HG03066 (cell line): Measurements from ENCODE around the gene OR2T4.

ENCODE experiments used
- ATAC-seq: cut with Tn5 transposase; IDR thresholded peaks from one replicate; pipeline ENCODE4 v1.9.1; 2021; ENCODE audit warnings: low read depth; ENCODE audit not compliant: unreplicated experiment

OR2T4 gene, protein sequence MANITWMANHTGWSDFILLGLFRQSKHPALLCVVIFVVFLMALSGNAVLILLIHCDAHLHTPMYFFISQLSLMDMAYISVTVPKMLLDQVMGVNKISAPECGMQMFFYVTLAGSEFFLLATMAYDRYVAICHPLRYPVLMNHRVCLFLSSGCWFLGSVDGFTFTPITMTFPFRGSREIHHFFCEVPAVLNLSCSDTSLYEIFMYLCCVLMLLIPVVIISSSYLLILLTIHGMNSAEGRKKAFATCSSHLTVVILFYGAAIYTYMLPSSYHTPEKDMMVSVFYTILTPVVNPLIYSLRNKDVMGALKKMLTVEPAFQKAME

DNA sequence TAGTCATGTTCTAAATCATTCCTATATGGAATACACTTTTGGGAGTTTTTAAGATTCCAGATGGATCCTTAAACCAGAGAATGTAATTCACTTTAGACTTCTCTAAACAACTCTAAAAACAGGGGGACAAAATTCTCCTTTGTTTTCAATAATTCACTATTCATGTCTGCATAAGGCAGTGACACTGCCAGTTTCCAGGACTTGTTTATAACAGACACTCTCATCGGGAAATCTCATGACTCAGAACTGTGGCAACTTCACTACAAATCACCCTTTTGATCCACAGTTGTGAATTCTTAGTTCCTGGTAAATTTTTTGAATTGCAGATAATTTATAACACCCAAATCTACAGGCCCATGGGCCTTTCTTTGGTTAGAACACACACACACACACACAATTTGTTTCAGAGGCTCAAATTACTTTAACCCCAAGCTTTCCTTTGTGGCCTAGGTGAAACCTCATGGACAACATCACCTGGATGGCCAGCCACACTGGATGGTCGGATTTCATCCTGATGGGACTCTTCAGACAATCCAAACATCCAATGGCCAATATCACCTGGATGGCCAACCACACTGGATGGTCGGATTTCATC lies at the start of gene OR2T4:
TSS of gene OR2T4 (plus strand) at position 545 of the 595 bp plus-strand sequence. CDS start at position 545, 0 bp downstream.
- no peak for ATAC-seq

DNA sequence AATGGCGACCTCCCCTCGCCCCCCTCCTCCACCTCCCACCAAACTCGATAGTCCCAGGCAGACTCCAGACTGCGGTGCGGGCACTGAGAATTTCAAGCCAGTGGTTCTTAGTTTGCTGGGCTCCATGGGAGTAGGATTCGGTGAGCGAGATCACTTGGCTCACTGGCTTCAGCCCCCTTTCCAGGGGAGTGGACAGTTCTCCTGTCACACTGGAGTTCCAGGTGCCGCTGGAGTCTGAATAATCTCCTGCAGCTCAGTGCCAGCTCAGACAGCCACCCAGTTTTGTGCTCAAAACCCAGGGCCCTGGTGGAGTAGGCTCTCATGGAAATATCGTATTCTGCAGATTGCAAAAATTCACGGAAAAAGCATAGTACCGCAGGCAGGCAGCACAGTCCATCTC lies 44.7 kb upstream of the OR2T4 start:
- ATAC-seq: no peak

DNA sequence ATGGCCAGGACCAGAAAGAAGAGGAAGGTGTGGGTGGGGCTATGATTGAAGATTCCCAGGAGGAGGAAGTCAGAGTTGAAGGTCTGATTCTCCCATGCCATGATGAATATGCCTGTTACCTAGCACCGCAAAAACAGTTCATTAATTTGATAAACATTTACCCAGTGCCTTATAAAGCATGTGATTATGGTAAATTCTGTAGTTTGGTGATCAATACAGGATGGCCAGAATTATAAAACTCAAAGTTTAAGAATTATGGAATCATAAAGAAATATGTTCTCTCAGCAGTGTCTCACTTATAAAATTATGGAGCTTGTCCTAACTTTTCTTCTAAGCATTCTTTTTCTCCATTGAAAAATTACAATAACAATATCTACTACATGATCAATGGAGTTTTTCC lies 37.0 kb upstream of the OR2T4 start, which contains the start of gene OR2M7:
TSS of gene OR2M7 (minus strand) at position 101 of the 400 bp plus-strand sequence. CDS start at position 101, 0 bp downstream.
- no peak for ATAC-seq

GRCh38 chr1:248343451-248343850 lies 18.0 kb upstream of the OR2T4 start:
- ATAC-seq: no peak

- ATAC-seq: no peak
Observed at GRCh38 chr1:248348475-248348874, 13.0 kb upstream of the OR2T4 start, which contains the start of gene OR14C36. Gene OR14C36 (plus strand): TSS chr1:248348775. CDS start chr1:248348775, 0 bp downstream.

- no peak for ATAC-seq
Observed at GRCh38 chr1:248359415-248359814, 2.0 kb upstream of the OR2T4 start.

- ATAC-seq: no peak
Observed at GRCh38 chr1:248366609-248367008, 5.1 kb downstream of the OR2T4 start.

DNA sequence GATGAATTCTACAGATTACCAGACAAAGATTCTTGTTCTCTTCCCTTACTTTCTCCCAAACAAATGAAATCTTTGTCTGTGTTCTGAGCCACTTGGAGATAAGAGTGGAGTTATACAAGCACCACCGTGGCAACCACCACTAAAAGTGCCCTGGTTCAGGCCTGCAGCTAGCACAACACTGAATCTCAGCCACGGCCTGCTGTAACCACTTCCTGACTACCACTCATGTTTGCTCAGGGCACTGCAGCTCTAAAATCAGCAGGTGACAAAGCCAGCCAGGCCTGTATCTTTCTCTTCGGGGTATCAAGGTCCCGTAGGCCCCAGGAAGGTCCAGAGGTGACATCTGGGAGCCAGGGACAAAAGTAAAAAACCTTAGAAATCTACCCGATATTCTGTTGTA lies 10.9 kb downstream of the OR2T4 start:
- no peak for ATAC-seq

DNA sequence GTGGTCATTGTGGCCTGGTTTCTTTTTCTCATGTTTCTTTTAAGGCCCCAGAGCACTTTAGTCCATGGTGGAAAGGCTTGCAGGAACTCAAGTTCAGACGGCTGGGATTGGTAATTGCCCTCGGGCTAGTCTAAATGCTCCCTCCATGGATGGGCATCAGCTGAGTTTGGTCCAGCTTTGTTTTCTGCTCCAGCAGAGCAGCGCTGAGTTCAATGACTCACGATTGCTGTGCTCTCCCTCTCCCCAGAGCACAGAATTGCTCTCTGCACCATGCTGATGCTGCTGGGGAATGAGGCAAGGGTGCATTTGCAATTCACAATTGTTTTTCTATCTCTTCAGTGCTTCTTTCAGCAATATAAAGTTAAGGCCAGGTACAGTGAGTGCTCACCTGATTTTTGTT lies 12.3 kb downstream of the OR2T4 start:
- ATAC-seq: no peak

DNA sequence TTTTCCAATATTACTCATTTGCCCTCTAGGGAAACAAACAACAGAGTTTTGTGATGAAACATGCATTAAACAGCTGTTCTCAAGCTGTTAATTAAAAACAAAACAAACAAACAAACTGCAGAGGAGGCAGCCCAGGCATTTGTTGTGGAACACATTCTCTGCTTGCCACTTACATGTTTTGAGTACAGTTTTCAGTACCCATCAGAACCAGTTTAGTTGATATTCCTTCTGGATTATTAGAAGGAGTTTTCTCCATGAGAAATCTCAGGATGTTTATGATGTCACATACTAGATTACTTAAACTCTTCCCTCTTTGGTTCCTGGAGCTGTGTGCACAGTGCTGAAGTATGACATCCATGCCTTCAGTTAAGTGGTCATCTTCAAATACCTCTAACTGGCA lies 14.0 kb downstream of the OR2T4 start, which contains the start of gene OR2T6:
TSS of gene OR2T6 (plus strand) at position 301 of the 400 bp plus-strand sequence. CDS start 11,863 bp downstream, outside the sequence.
- no peak for ATAC-seq

GRCh38 chr1:248376916-248377315 lies 15.5 kb downstream of the OR2T4 start:
- no peak for ATAC-seq

DNA sequence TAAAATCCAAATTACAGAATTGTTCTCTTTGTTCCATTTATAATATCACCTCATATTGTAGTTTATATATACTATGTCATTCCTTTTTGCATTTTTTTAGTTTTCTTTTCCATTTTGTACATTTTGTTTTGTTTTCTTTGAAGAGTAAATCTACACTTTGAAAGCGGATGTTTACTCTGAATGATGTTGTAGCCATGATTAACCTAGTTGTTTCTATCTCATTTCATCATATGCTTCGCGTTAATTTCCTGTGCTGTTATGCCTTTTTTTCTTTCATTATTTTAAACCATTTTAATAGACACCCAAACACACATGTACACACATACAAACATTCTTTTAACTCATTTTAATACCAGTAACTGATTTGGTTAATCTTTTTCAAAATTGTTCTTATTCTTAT lies 19.4 kb downstream of the OR2T4 start:
- ATAC-seq: no peak

DNA sequence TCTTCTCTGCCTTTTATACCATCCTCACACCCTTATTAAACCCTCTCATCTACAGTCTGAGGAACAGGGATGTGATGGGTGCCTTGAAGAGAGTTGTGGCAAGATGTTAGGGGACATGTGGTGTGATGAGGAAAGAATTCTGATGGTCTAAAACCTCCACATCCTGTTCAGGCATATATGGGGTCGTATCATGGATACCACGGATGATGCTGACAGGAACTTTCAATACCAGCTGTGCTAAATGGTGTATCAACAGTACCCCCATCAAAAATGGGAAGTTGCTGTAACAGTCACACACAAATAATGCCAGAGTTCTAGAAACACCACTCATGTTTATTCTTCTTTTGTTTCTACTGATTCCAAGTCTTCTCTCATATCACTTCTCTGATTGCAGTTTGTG lies 27.0 kb downstream of the OR2T4 start:
- ATAC-seq: no peak

- ATAC-seq: no peak
Observed at GRCh38 chr1:248393050-248393449, 31.6 kb downstream of the OR2T4 start.

DNA sequence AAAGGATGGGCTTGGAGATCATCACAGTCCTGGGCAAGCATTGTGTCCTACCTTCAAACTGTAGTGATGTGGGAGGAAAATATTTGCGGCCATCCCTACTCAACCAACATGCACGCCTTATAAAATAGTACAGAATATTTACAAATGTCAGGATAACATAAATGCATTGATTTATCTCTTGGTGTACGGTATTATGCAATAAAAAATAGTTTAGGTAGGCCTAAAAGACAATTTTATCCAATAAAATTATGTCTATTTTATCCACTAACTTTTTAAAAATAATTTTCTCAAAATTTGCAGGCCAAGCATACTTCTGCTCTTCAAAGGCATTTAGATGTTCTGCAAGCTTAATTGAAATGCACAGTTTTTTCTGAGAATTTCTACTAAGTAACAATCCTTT lies 41.3 kb downstream of the OR2T4 start, which contains the start of gene OR2T1:
TSS of gene OR2T1 (plus strand) at position 301 of the 400 bp plus-strand sequence. CDS start 3,100 bp downstream, outside the sequence.
- no peak for ATAC-seq

GRCh38 chr1:248404024-248404423 lies 42.6 kb downstream of the OR2T4 start:
- ATAC-seq: no peak

DNA sequence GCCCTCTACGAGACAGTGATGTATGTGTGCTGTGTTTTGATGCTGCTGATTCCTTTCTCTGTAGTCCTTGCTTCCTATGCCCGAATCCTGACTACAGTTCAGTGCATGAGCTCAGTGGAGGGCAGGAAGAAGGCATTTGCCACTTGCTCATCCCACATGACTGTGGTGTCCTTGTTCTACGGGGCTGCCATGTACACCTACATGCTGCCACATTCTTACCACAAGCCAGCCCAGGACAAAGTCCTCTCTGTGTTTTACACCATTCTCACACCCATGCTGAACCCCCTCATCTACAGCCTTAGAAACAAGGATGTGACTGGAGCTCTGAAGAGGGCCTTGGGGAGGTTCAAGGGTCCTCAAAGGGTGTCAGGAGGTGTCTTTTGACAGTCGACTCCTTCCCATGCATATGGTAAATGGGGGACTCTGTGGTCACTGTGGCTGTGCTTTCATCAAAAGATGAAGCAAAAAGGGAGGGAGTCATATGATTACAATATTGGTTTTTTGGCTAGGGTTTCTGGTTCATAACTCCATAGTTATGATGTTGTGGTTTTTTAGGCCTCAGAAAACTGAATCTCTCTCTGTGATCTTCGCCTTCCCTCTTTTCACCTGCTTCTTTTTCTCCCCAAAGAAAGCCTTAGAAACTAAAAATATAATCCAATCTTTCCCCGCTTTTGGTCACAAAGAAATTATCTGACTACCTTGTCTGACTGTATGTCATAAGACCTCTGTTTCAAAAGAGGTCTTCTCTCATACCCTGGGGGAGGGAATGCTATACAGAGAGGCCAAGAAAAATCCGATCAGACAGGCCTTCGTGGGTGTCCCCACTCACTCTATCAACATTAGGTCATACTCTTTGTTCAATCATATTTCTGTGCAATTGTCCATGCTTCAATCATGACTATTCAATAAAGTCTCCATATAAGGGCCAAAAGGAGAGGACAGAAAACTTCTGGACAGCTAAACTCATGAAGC lies 45.5 kb downstream of the OR2T4 start:
- peak; percentile 63 for ATAC-seq
